Measurements from ENCODE around the gene RICTOR.

GRCh38 chr5:39057734-39058133, 16.5 kb downstream of the RICTOR start:
- TF ChIP-seq, protein P1, sequence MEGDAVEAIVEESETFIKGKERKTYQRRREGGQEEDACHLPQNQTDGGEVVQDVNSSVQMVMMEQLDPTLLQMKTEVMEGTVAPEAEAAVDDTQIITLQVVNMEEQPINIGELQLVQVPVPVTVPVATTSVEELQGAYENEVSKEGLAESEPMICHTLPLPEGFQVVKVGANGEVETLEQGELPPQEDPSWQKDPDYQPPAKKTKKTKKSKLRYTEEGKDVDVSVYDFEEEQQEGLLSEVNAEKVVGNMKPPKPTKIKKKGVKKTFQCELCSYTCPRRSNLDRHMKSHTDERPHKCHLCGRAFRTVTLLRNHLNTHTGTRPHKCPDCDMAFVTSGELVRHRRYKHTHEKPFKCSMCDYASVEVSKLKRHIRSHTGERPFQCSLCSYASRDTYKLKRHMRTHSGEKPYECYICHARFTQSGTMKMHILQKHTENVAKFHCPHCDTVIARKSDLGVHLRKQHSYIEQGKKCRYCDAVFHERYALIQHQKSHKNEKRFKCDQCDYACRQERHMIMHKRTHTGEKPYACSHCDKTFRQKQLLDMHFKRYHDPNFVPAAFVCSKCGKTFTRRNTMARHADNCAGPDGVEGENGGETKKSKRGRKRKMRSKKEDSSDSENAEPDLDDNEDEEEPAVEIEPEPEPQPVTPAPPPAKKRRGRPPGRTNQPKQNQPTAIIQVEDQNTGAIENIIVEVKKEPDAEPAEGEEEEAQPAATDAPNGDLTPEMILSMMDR (IDR thresholded peaks at IDR 0.05 in 8 of 11, conservative IDR thresholded peaks at IDR 0.05 in 3 of 11), result no peak
- TF ChIP-seq POLR2AphosphoS5 (IDR thresholded peaks at IDR 0.05), result no peak
- TF ChIP-seq POLR2A (IDR thresholded peaks at IDR 0.05), result no peak

All from spleen (tissue), 7 donors.